SU-DHL-6 (cell line): Measurements from ENCODE around the gene QKI.

ENCODE experiments used
- CTCF ChIP-seq: fragments of 200-600 bp; sonication (generic); IDR thresholded peaks from one replicate; pipeline ENCODE4 v1.5.1; 2017; ENCODE audit warnings: antibody characterized with exemption, mild to moderate bottlenecking, low read length, moderate library complexity; ENCODE audit not compliant: insufficient read depth, poor library complexity, severe bottlenecking
- EZH2phosphoT487 ChIP-seq: fragments of 200-600 bp; sonication (generic), shearing (Covaris generic); conservative IDR thresholded peaks from 2 replicates; pipeline ENCODE4 v1.6.1; 2018; ENCODE audit warnings: mild to moderate bottlenecking, antibody characterized with exemption, low read length, moderate library complexity, mixed read lengths

- no peak for TF ChIP-seq CTCF
- TF ChIP-seq EZH2phosphoT487, result no peak
Observed at GRCh38 chr6:163527291-163527690, 112.8 kb downstream of the QKI start.
